Upper lobe of right lung (tissue), 1 donor: Measurements from ENCODE around the gene ANKH. TPM values are rescaled to one million over a fixed set of nuclear protein-coding genes. Genes with fewer than 3 reads are reported as not detected.

ENCODE experiments used
- ATAC-seq: fragments of 200-7000 bp; cut with Tn5 transposase; one replicate; pipeline ENCODE4 v1.9.1; 2020; ENCODE audit warnings: mild to moderate bottlenecking, moderate library complexity
- DNase-seq: peaks from one replicate; pipeline ENCODE4 v3.0.0-alpha.2; 2020
- H3K27ac ChIP-seq: fragments of 200-600 bp; one replicate; pipeline ENCODE4 v1.8.0; 2022
- H3K27me3 ChIP-seq: fragments of 200-600 bp; one replicate; pipeline ENCODE4 v1.8.0; 2022; ENCODE audit warnings: mild to moderate bottlenecking
- H3K36me3 ChIP-seq: fragments of 200-600 bp; one replicate; pipeline ENCODE4 v1.8.0; 2022
- H3K4me1 ChIP-seq: fragments of 200-600 bp; one replicate; pipeline ENCODE4 v1.8.0; 2022
- H3K4me3 ChIP-seq: fragments of 200-600 bp; one replicate; pipeline ENCODE4 v1.8.0; 2022; ENCODE audit warnings: mild to moderate bottlenecking
- H3K9me3 ChIP-seq: fragments of 200-600 bp; one replicate; pipeline ENCODE4 v1.8.0; 2022
- intact Hi-C: fragments of 100-400 bp; cut with DNase I; formaldehyde crosslinking; loops from one replicate; pipeline ENCODE4 v1.11.0; 2022
- total RNA-seq: library from RNA; stranded (reverse); fragmentation: NEBNext Ultra II Directional; extraction: Animal tissue kit (Norgen Biotek cat#: 25700); gene quantifications from one replicate; pipeline ENCODE4 v1.2.1, GENCODE V29; 2021
- TF ChIP-seq, protein P1 (sequence below): fragments of 200-600 bp; IDR thresholded peaks from one replicate; pipeline ENCODE4 v1.8.0; 2022; ENCODE audit warnings: antibody characterized with exemption
- donor health status: DM: no; HTN: yes; CAD: no; lungs with severe emphysema.

Gene ANKH
- total RNA-seq, 1 donor from 2014 or later = 67.2 TPM

DNA sequence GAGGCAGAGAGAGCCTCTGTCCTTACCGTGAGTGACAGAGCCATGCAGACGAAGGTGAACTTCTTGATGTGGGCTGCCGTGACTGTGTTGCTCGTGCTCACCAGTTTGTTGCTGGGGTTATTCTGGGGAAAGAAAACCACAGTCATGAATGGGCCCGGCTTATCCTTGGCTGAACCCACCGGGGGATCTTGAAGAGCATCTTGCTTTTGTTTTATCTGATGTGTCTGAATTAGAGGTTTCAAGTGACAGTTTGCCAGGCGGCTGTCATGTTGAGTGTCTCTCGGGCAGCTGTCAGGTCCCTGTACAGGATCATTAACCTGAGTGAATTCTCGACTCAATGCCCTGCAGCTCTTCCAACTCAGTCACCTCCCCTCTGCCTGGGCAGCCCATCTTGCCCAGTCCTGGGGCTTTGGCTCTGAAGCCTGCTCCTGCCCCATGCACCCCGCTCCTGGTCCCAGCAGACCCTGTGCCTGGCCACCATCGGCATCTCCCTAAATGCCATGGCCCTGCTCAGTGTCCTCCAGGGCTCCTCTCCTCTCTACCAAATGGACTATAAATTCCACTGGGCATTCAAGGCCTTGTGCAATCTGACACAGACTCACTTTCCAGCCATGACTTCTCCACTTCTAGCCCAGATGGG lies 129.7 kb downstream of the ANKH start:
- ATAC-seq (no peak), DNase-seq (no peak)
- Histone ChIP-seq H3K9me3 (no peaks in the 10 kb centered on the region), H3K27me3 (no peaks in the 10 kb centered on the region), H3K4me3 (no peak overlapping the region), H3K4me1 (no peaks in the 10 kb centered on the region), H3K27ac (no peak overlapping the region), H3K36me3 (peaks cover 28% of the 10 kb centered on the region)
- TF ChIP-seq, protein P1, sequence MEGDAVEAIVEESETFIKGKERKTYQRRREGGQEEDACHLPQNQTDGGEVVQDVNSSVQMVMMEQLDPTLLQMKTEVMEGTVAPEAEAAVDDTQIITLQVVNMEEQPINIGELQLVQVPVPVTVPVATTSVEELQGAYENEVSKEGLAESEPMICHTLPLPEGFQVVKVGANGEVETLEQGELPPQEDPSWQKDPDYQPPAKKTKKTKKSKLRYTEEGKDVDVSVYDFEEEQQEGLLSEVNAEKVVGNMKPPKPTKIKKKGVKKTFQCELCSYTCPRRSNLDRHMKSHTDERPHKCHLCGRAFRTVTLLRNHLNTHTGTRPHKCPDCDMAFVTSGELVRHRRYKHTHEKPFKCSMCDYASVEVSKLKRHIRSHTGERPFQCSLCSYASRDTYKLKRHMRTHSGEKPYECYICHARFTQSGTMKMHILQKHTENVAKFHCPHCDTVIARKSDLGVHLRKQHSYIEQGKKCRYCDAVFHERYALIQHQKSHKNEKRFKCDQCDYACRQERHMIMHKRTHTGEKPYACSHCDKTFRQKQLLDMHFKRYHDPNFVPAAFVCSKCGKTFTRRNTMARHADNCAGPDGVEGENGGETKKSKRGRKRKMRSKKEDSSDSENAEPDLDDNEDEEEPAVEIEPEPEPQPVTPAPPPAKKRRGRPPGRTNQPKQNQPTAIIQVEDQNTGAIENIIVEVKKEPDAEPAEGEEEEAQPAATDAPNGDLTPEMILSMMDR = no peak
- intact Hi-C loops = no loop called here

DNA sequence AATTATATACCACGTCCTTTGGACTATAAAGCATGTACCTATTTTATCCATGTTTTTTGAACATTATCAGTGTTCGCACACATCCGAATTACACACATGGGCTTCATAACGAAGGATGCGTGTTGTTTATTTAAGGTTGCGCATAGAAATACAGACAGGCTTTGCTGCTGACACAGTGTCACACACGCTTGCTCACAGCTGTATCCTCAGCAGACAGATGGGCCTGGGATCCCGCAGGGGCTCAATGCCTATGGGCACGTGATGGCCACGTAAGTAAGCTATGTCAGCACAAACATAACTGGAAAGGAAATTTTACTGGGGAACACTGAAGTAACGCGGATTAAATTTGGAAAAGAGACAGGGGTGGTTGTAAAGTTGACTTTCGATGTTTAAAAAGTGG lies 130.4 kb downstream of the ANKH start:
- no peak for ATAC-seq

DNA sequence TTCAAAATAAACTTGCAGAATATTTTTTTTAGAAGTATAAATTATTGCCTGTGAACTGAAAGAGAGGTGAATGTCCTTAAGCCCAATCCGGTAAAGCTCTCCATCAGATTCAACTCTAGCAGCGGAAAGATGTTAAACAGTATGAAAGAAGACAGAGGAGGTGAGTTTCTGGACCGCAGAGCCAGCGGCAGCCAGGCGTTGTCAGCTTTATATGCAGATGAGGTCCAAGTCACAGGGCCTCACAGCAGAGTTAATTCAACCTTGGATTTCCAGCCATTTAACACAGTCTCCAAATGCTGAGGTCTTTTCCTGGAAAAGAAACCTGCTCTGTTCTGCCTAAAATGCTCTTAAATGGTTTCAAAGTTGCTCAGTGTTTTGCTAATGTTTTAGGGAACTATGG lies 131.6 kb downstream of the ANKH start:
- intact Hi-C loops = no loop called here
- Histone ChIP-seq H3K9me3 (no peaks in the 10 kb centered on the region), H3K36me3 (peaks cover 26% of the 10 kb centered on the region), H3K4me3 (no peak overlapping the region), H3K27ac (no peak overlapping the region), H3K4me1 (no peaks in the 10 kb centered on the region), H3K27me3 (no peaks in the 10 kb centered on the region)
- TF ChIP-seq, protein P1 = no peak
- no peak for ATAC-seq
- DNase-seq = no peak

More for the DNA sequence above, 130.4 kb downstream of the ANKH start:
- no peaks in the 10 kb centered on the region for H3K4me1 ChIP-seq
- H3K4me3 ChIP-seq = no peak overlapping the region
- intact Hi-C loops = no loop called here
- DNase-seq = no peak
- no peaks in the 10 kb centered on the region for H3K27me3 ChIP-seq
- TF ChIP-seq, protein P1 = no peak
- peaks cover 26% of the 10 kb centered on the region for H3K36me3 ChIP-seq
- no peak overlapping the region for H3K27ac ChIP-seq
- no peaks in the 10 kb centered on the region for H3K9me3 ChIP-seq

DNA sequence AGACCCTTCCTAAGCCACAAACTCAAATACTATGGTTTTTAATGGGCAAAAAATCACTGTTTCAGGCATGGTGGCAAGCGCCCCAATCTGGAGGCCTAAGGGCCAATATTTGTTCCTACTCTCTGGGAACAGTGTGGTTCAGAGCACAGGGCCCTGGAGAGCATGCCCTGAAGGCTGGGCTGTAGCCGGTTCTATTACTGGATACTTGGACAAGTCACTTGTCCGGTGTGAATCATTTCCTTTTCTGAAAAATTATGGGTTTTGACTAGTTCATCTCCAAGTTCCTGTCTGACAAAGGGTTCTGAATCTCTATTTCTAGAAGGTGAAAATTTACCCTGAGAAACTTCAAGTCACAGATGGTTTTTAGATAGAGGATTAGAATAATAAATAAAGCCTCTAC lies 132.0 kb downstream of the ANKH start:
- DNase-seq = no peak
- no peak for ATAC-seq
- no peaks in the 10 kb centered on the region for H3K27me3 ChIP-seq
- H3K4me1 ChIP-seq = no peaks in the 10 kb centered on the region
- no peak overlapping the region for H3K27ac ChIP-seq
- H3K36me3 ChIP-seq = peaks cover 26% of the 10 kb centered on the region
- H3K4me3 ChIP-seq = no peak overlapping the region
- intact Hi-C loops = no loop called here
- no peaks in the 10 kb centered on the region for H3K9me3 ChIP-seq
- TF ChIP-seq, protein P1 = no peak

DNA sequence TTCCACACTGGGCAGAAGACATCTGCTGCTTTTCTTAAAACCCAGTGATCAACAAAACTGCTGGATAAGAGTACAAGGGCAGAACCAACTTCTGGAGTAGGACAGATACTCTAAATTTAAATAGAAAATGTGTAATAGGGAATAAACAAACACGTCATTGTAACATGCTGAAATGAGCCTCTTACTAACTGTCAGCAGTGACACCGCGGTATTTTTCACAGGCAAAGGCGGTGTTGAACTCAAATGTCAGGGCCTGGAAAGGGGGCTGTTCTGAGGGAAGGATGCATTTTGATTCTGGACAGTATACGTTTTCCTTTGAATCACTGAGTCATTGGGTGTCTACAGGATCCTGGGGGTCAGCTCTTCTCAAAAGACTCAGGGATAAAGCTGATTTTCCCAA lies 133.5 kb downstream of the ANKH start:
- Histone ChIP-seq H3K27ac (no peak overlapping the region), H3K4me1 (no peaks in the 10 kb centered on the region), H3K27me3 (no peaks in the 10 kb centered on the region), H3K36me3 (peaks cover 21% of the 10 kb centered on the region), H3K4me3 (no peak overlapping the region), H3K9me3 (no peaks in the 10 kb centered on the region)
- intact Hi-C loops = no loop called here
- TF ChIP-seq, protein P1 = no peak
- ATAC-seq (no peak), DNase-seq (no peak)

DNA sequence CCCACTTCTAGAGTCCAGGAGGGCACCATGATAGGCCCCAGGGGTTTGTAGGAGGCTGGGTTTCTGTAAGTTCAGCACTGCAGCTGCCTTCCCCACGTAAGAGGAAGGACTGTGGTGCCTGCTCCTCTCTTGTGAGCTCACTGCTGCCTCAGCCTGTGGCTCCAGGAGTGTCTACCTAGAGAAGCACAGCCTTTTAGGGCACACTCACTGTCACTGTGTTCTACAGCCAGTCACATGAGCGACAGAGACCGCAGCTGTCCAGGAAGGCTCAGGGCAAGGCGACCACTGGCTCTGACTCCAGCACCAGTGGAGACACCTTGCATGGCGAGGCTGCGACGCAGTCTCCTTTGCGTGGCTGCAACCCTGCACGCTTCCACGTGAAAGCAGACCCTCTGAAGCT lies 134.3 kb downstream of the ANKH start:
- TF ChIP-seq, protein P1 = no peak
- no peaks in the 10 kb centered on the region for H3K27me3 ChIP-seq
- no peaks in the 10 kb centered on the region for H3K9me3 ChIP-seq
- peaks cover 21% of the 10 kb centered on the region for H3K36me3 ChIP-seq
- H3K4me1 ChIP-seq = no peaks in the 10 kb centered on the region
- intact Hi-C loops = no loop called here
- no peak for DNase-seq
- ATAC-seq = no peak
- no peak overlapping the region for H3K27ac ChIP-seq
- no peak overlapping the region for H3K4me3 ChIP-seq
